Adrenal gland (tissue), 12 donors: ENCODE results near the gene TNS3. TPM values are rescaled to one million over a fixed set of nuclear protein-coding genes. Genes with fewer than 3 reads are reported as not detected.

Experiments
- DNase-seq, 7 donors: peaks; one replicate each; pipeline ENCODE4 v3.0.0-alpha.2; 2019 to 2020
- H3K27ac ChIP-seq, 5 donors: fragments of 200-600 bp; sonication (generic) in 4 of 5; 1 replicate in 3 of 5; 2 replicates in 2 of 5; pipeline versions ENCODE4 v1.5.1 to v1.8.0; 2016 to 2020; ENCODE audit warnings: mild to moderate bottlenecking in 1 of 5
- H3K27me3 ChIP-seq: fragments of 200-600 bp; 2 replicates; pipeline ENCODE4 v1.8.0; 2021
- H3K36me3 ChIP-seq, 2 donors: fragments of 200-600 bp; replicated peaks in 1 of 2; 1 replicate in 1 of 2; 2 replicates in 1 of 2; pipeline versions ENCODE4 v1.5.1 to v1.8.0; 2018 to 2022
- H3K4me1 ChIP-seq, 2 donors: fragments of 200-600 bp; replicated peaks in 1 of 2; 1 replicate in 1 of 2; 2 replicates in 1 of 2; pipeline versions ENCODE4 v1.5.1 to v1.8.0; 2018 to 2021
- H3K4me3 ChIP-seq, 4 donors: fragments of 200-600 bp; sonication (generic) in 3 of 4; one replicate each; pipeline ENCODE4 v1.5.1; 2016 to 2018
- H3K9me3 ChIP-seq, 3 donors: fragments of 200-600 bp; sonication (generic) in 1 of 3; replicated peaks in 1 of 3; 1 replicate in 2 of 3; 2 replicates in 1 of 3; pipeline versions ENCODE4 v1.5.1 to v1.8.0; 2016 to 2021
- POLR2A ChIP-seq, 2 donors: fragments of 450-650 bp; IDR thresholded peaks; one replicate each; pipeline ENCODE4 v1.6.1; 2017; ENCODE audit warnings: antibody characterized with exemption in 2 of 2, mild to moderate bottlenecking in 2 of 2, moderate library complexity in 1 of 2
- WGBS, 4 donors: extraction: QIAGEN DNeasy Blood & Tissue Kit in 2 of 4; methylation state at CpG; one replicate each; pipeline versions ENCODE4 v1.1.5 to v1.1.7; 2013 to 2017; 5-methylcytosine and 5-hydroxymethylcytosine counted together
- intact Hi-C, 2 donors: fragments of 100-400 bp; cut with DNase I; formaldehyde crosslinking; loops; one replicate each; pipeline versions ENCODE4 v1.14.1 to v1.15.0; 2022 to 2023
- polyA plus RNA-seq, 3 donors: library from polyadenylated mRNA; stranded (reverse); fragments of 200-250 nt in 2 of 3; fragments of 350-450 nt in 1 of 3; fragmentation: Illumina TruSeq in 1 of 3; extraction: RNeasy Lipid Tissue Mini Kit (QIAGEN cat#74804) in 1 of 3; gene quantifications; one replicate each; pipeline ENCODE4 v1.2.3, GENCODE V29; 2013 to 2014
- total RNA-seq, 9 donors: library from RNA; depleted of rRNA in 4 of 9; stranded (reverse); fragments of >200 nt in 4 of 9; fragments of 120-200 nt in 1 of 9; fragmentation: NEBNext Ultra II Directional in 1 of 9; extraction: Animal tissue kit (Norgen Biotek cat#: 25700) in 1 of 9; gene quantifications; one replicate each; pipeline versions ENCODE4 v1.1.0 to v1.2.4, GENCODE V29; 2013 to 2023
- TF ChIP-seq, protein P1 (sequence below), 6 experiments: fragments of 450-650 bp in 4 of 6; fragments of 200-600 bp in 2 of 6; sonication (generic) in 1 of 6; IDR thresholded peaks; 1 replicate in 5 of 6; 2 replicates in 1 of 6; pipeline versions ENCODE4 v1.5.1 to v1.8.0; 2016 to 2021; ENCODE audit warnings: antibody characterized with exemption in 6 of 6, mild to moderate bottlenecking in 2 of 6, moderate library complexity in 1 of 6
- donor health status: healthy with polysubstance abuse.
- donor health status: Bipolar disorder and iron deficiency.
- donor health status: DM: yes; HTN: yes; CAD: no.
- donor health status: DM: no; HTN: no; CAD: no.
- donor health status: DM: no; HTN: no; CAD: no.
- donor health status: DM: yes; HTN: yes; CAD: no.

The TNS3 gene
- total and polyA plus RNA-seq, 12 donors: 21.0 to 188 (median 99.8) TPM

DNA sequence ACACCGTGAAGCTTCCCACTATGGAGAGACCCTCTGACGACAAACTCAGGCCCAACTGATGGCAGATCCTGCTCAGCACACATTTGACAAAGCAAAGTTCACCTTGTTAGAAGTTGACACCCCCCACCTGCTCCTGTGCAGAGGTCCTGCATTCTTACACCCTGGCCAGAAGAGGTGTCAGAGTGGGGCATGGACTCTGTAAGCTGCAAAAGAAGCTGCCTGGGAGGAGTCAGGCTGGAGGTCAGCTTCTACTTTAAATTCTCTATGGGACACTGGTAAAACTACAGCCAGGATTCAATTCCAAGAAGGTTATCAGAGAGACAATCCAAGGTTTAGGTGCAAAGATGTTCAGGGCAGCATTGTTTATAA, 20.0 kb upstream of the TNS3 start:
- H3K27ac ChIP-seq: peak overlapping the region in 1 of 5 donors; percentile 72
- H3K27me3 ChIP-seq: no peaks in the 10 kb centered on the region
- peaks cover 0 to 4% (median 0%) of the 10 kb centered on the region in 3 donors for H3K9me3 ChIP-seq
- WGBS, 4 donors: 90 to 100% (median 94%) methylated on average over 2 of the region's 2 CpGs
- no peak overlapping the region for H3K4me3 ChIP-seq
- intact Hi-C loops: no loop called here
- DNase-seq: no peak
- H3K36me3 ChIP-seq: no peaks in the 10 kb centered on the region
- TF ChIP-seq, protein P1, sequence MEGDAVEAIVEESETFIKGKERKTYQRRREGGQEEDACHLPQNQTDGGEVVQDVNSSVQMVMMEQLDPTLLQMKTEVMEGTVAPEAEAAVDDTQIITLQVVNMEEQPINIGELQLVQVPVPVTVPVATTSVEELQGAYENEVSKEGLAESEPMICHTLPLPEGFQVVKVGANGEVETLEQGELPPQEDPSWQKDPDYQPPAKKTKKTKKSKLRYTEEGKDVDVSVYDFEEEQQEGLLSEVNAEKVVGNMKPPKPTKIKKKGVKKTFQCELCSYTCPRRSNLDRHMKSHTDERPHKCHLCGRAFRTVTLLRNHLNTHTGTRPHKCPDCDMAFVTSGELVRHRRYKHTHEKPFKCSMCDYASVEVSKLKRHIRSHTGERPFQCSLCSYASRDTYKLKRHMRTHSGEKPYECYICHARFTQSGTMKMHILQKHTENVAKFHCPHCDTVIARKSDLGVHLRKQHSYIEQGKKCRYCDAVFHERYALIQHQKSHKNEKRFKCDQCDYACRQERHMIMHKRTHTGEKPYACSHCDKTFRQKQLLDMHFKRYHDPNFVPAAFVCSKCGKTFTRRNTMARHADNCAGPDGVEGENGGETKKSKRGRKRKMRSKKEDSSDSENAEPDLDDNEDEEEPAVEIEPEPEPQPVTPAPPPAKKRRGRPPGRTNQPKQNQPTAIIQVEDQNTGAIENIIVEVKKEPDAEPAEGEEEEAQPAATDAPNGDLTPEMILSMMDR (IDR thresholded peaks at IDR 0.05): no peak
- no peak for TF ChIP-seq POLR2A (IDR thresholded peaks at IDR 0.05)
- peaks cover 15 to 23% of the 10 kb centered on the region in 2 donors for H3K4me1 ChIP-seq

DNA sequence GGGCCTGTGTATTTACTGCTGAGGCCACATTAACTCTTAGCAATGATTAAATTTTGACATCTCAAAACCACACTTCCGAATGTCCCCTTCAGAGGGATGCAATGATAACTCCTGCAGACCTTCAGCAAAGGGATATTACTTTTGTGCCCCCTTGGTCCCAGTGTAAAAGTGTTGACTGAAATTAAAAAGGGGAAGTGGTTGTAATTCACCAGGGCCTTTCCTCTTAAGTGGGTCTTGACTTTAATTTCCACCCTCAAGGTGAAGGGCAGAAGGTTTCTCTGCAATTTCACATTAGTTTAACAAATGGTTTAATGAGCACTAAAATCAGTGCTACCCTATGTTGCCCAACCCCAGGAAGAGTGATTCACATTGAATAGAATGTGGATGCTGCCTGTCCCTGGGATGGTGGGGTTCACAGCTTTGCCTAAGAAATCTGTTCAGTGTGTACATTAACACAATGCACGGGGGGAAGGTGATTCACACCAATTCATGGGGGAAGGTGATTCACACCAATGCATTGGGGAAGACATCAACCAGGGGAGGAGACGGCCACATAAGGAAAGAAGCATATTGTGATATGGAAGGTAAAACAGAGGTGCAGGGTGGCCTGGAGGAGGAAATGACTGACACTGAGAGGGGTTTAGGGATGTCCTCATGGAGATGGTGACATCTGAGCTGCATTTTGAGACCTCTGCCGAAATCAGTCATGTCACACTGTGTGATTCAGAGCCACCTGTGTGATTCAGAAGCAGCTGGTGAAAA, 19.4 kb upstream of the TNS3 start:
- Histone ChIP-seq H3K9me3 (peaks cover 0 to 10% (median 0%) of the 10 kb centered on the region in 3 donors), H3K4me1 (peaks cover 15 to 23% of the 10 kb centered on the region in 2 donors), H3K27me3 (no peaks in the 10 kb centered on the region), H3K36me3 (no peaks in the 10 kb centered on the region), H3K27ac (peak overlapping the region in 2 of 5 donors; percentile 49 to 72), H3K4me3 (no peak overlapping the region)
- WGBS, 4 donors: 58 to 71% (median 66%) methylated on average over 4 of the region's 4 CpGs
- intact Hi-C loops: no loop called here
- TF ChIP-seq POLR2A (IDR thresholded peaks at IDR 0.05): no peak
- TF ChIP-seq, protein P1 (IDR thresholded peaks at IDR 0.05): no peak
- DNase-seq: no peak

DNA sequence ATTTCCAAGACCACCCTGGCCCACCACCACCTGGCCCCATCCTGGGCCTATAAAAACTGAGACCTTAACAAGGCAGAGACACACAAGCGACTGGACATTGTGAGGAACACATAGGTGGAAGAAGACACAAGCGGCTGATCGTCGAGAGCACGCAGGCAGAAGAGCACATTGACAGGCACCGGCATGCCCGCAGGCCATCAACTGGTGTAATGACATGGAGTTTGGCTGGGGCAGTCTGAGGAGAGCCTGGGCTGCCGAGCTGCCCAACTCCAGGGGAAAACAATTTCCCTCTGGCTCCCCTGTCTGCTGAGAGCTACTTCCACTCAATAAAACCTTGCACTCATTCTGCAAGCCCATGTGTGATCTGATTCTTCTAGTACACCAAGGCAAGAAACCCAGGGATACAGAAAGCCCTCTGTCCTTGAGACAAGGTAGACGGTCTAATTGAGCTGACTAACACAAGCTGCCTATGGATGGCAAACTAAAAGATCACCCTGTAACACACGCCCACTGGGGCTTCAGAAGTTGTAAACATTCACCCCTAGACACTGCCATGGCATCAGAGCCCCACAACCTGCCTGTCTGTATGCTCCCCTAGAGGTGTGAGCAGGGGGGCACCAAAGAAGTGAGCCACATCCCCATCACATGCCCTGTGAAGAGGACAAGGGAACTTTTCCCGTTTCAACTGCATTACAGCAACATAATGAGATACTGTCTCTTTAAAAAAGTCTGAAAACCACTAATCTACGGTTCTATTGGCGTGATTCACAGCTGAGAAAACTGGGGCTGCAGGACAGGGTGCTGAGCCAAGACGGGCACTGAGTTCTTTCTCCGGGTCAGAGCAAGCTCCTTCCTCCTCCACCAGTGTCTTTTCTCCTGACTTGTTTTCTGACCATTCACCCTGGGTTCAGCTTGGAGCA, 18.5 kb upstream of the TNS3 start:
- intact Hi-C loops: no loop called here
- peak in 5 of 7 donors; percentile 57 to 74 (median 63) for DNase-seq

More for the DNA sequence above, 18.5 kb upstream of the TNS3 start:
- peak overlapping the region in 2 of 5 donors; percentile 49 to 72 for H3K27ac ChIP-seq
- peaks cover 15 to 23% of the 10 kb centered on the region in 2 donors for H3K4me1 ChIP-seq
- TF ChIP-seq, protein P1 (IDR thresholded peaks at IDR 0.05): no peak
- no peak for TF ChIP-seq POLR2A (IDR thresholded peaks at IDR 0.05)
- peaks cover 0 to 10% (median 0%) of the 10 kb centered on the region in 3 donors for H3K9me3 ChIP-seq
- H3K36me3 ChIP-seq: no peaks in the 10 kb centered on the region
- no peak overlapping the region for H3K4me3 ChIP-seq
- no peaks in the 10 kb centered on the region for H3K27me3 ChIP-seq
- WGBS, 4 donors: 63 to 65% (median 64%) methylated on average over 14 to 15 of the region's 15 CpGs
